GM23338 (cell line): Measurements from ENCODE around the gene SLC6A13.

ENCODE experiments used
- CREB1 ChIP-seq: fragments of 250-450 bp; sonication (Bioruptor Pico); IDR thresholded peaks from 2 replicates; pipeline ENCODE4 v1.5.0; 2020; ENCODE audit warnings: low read depth, mild to moderate bottlenecking, moderate library complexity
- CTCF ChIP-seq, 2 experiments: fragments of 200-600 bp in 1 of 2; sonication (generic) in 1 of 2; conservative IDR thresholded peaks; 2 replicates each; pipeline versions ENCODE4 v1.5.1 to v1.6.1; 2016 to 2017; ENCODE audit warnings: antibody characterized with exemption in 2 of 2, low read depth in 2 of 2, mild to moderate bottlenecking in 2 of 2, moderate library complexity in 1 of 2
- ETS1 ChIP-seq: IDR thresholded peaks from 2 replicates; pipeline ENCODE4 v1.6.1; 2016; ENCODE audit warnings: antibody characterized with exemption
- EZH2 ChIP-seq: fragments of 200-600 bp; sonication (generic); IDR thresholded peaks from one replicate; pipeline ENCODE4 v1.8.0; 2017; ENCODE audit warnings: antibody characterized with exemption, mild to moderate bottlenecking, low read depth; ENCODE audit not compliant: unreplicated experiment
- EZH2phosphoT487 ChIP-seq: fragments of 200-600 bp; sonication (generic); IDR thresholded peaks from one replicate; pipeline ENCODE4 v1.8.1; 2018; ENCODE audit warnings: antibody characterized with exemption; ENCODE audit not compliant: unreplicated experiment
- NANOG ChIP-seq: IDR thresholded peaks from 2 replicates; pipeline ENCODE4 v1.6.1; 2016; ENCODE audit warnings: antibody characterized with exemption, borderline replicate concordance
- POLR2AphosphoS5 ChIP-seq: IDR thresholded peaks from 2 replicates; pipeline ENCODE4 v1.6.1; 2016; ENCODE audit warnings: antibody characterized with exemption, low read depth
- REST ChIP-seq: IDR thresholded peaks from one replicate; pipeline ENCODE4 v1.6.1; 2018; ENCODE audit warnings: antibody characterized with exemption; ENCODE audit not compliant: unreplicated experiment
- STAT1 ChIP-seq: IDR thresholded peaks from one replicate; pipeline ENCODE4 v1.6.1; 2016; ENCODE audit warnings: antibody characterized with exemption; ENCODE audit not compliant: unreplicated experiment
- ZNF331 ChIP-seq: fragments of 250-450 bp; sonication (Bioruptor Pico); IDR thresholded peaks from 2 replicates; pipeline ENCODE4 v1.5.0; 2020; ENCODE audit warnings: low read depth, mild to moderate bottlenecking, moderate library complexity
- ZNF462 ChIP-seq: fragments of 250-450 bp; sonication (Bioruptor Pico); IDR thresholded peaks from 2 replicates; pipeline ENCODE4 v1.5.0; 2020; ENCODE audit warnings: mild to moderate bottlenecking, moderate library complexity

- no peak for TF ChIP-seq CTCF (conservative IDR thresholded peaks at IDR 0.05; ENCODE audit: low read depth in 2 of 2)
- no peak for TF ChIP-seq POLR2AphosphoS5
- no peak for TF ChIP-seq NANOG
- no peak for TF ChIP-seq EZH2
- TF ChIP-seq EZH2phosphoT487, result no peak
- TF ChIP-seq CREB1 (CRISPR knock-in tag), result no peak
- TF ChIP-seq STAT1, result no peak
- no peak for TF ChIP-seq REST
- TF ChIP-seq ZNF462 (CRISPR knock-in tag), result no peak
- no peak for TF ChIP-seq ZNF331 (CRISPR knock-in tag)
- no peak for TF ChIP-seq ETS1
Observed at GRCh38 chr12:171743-172676, 90.6 kb downstream of the SLC6A13 start.
